HCT116 (cell line): ENCODE results near the gene LIN52. TPM values are rescaled to one million over a fixed set of nuclear protein-coding genes. Genes with fewer than 3 reads are reported as not detected.

ENCODE experiments used
- ATAC-seq: fragments of 200-7000 bp; cut with Tn5 transposase; 2 replicates; pipeline ENCODE4 v1.9.1; 2020; ENCODE audit warnings: mild to moderate bottlenecking, moderate library complexity
- BruUV-seq: library from RNA; stranded (reverse); fragments of 400-500 nt; replicated peaks from 2 replicates; lab custom pipeline; 2021; lab: Mats Ljungman, UMichigan
- CTCF ChIA-PET: fragments of 300-600 bp; sonication (Branson Sonifier 250); formaldehyde crosslinking; loops from one replicate; lab custom pipeline; 2021; ENCODE audit warnings: antibody characterized with exemption; lab: Charles Lee
- POLR2A ChIA-PET: fragments of 300-600, 350-600 bp; sonication (Branson Sonifier 250); formaldehyde crosslinking; loops from one replicate; lab custom pipeline; 2021; ENCODE audit warnings: antibody characterized with exemption; lab: Charles Lee
- RAD21 ChIA-PET, 2 experiments: fragments of 300-600 bp; sonication (Branson Sonifier 250); formaldehyde crosslinking; loops; one replicate each; lab custom pipeline; 2023; ENCODE audit warnings: low total read pairs in 2 of 2; ENCODE audit not compliant: uncharacterized antibody in 2 of 2, unreplicated experiment in 2 of 2, low non-redundant PET in 1 of 2; lab: Charles Lee
- DNase-seq: peaks from one replicate; pipeline ENCODE4 v3.0.0-alpha.2; 2010; ENCODE audit warnings: low read depth, low spot score
- H2AFZ ChIP-seq: fragments of 200-600 bp; shearing (Covaris generic), sonication (generic); 2 replicates; pipeline ENCODE4 v1.6.1; 2017; ENCODE audit warnings: low read depth, mixed run types, mixed read lengths, antibody characterized with exemption, low read length; ENCODE audit not compliant: poor library complexity, severe bottlenecking
- H3K27ac ChIP-seq: 2 replicates; pipeline ENCODE4 v1.5.1; 2012; ENCODE audit warnings: low read depth, low read length
- H3K27me3 ChIP-seq: fragments of 200-600 bp; sonication (generic); 2 replicates; pipeline ENCODE4 v1.6.1; 2016; ENCODE audit warnings: mixed run types, low read length, mixed read lengths; ENCODE audit not compliant: insufficient read depth
- H3K36me3 ChIP-seq, 2 experiments: fragments of 200-500 bp in 1 of 2; fragments of 200-600 bp in 1 of 2; sonication (Bioruptor generic) in 1 of 2; sonication (generic) in 1 of 2; 2 replicates each; pipeline versions ENCODE4 v1.5.1 to v1.6.1; 2014 to 2016; ENCODE audit warnings: low read length in 2 of 2, inconsistent platforms in 1 of 2, mixed read lengths in 1 of 2, mixed run types in 1 of 2; ENCODE audit not compliant: insufficient read depth in 2 of 2, control insufficient read depth in 1 of 2
- H3K4me1 ChIP-seq, 2 experiments: fragments of 200-600 bp in 1 of 2; sonication (generic) in 1 of 2; 2 replicates each; pipeline versions ENCODE4 v1.5.1 to v1.6.1; 2012 to 2017; ENCODE audit warnings: low read length in 2 of 2, inconsistent platforms in 1 of 2, mild to moderate bottlenecking in 1 of 2, mixed read lengths in 1 of 2, mixed run types in 1 of 2, moderate library complexity in 1 of 2; ENCODE audit not compliant: insufficient read depth in 2 of 2, control insufficient read depth in 1 of 2
- H3K4me2 ChIP-seq: fragments of 200-600 bp; sonication (generic); 2 replicates; pipeline ENCODE4 v1.6.1; 2017; ENCODE audit warnings: mixed run types, low read length, mixed read lengths
- H3K4me3 ChIP-seq, 2 experiments: fragments of 200-600 bp in 1 of 2; sonication (generic) in 1 of 2; replicated peaks in 1 of 2; 2 replicates each; pipeline ENCODE4 v1.5.1; 2011 to 2016; ENCODE audit warnings: low read length in 2 of 2, control low read depth in 1 of 2, low read depth in 1 of 2, mild to moderate bottlenecking in 1 of 2, mixed read lengths in 1 of 2, mixed run types in 1 of 2
- H3K79me2 ChIP-seq: fragments of 200-600 bp; sonication (generic); 2 replicates; pipeline ENCODE4 v1.6.1; 2017; ENCODE audit warnings: mild to moderate bottlenecking, mixed run types, low read length, moderate library complexity, mixed read lengths; ENCODE audit not compliant: insufficient read depth
- H3K9ac ChIP-seq: fragments of 200-600 bp; sonication (generic); 2 replicates; pipeline ENCODE4 v1.6.1; 2016; ENCODE audit warnings: low read length, mixed read lengths
- H3K9me2 ChIP-seq: fragments of 200-600 bp; sonication (generic), shearing (Covaris generic); 2 replicates; pipeline ENCODE4 v1.6.1; 2017; ENCODE audit warnings: mixed run types, mild to moderate bottlenecking, moderate library complexity; ENCODE audit not compliant: insufficient read depth
- H3K9me3 ChIP-seq, 2 experiments: fragments of 200-500 bp in 1 of 2; fragments of 200-600 bp in 1 of 2; sonication (Bioruptor generic) in 1 of 2; sonication (generic) in 1 of 2; 2 replicates each; pipeline ENCODE4 v1.6.1; 2014 to 2017; ENCODE audit warnings: low read length in 2 of 2, mixed read lengths in 2 of 2, inconsistent platforms in 1 of 2, low read depth in 1 of 2, mild to moderate bottlenecking in 1 of 2, mixed run types in 1 of 2, moderate library complexity in 1 of 2; ENCODE audit not compliant: control insufficient read depth in 1 of 2, insufficient read depth in 1 of 2
- H4K20me1 ChIP-seq: fragments of 200-600 bp; sonication (generic), shearing (Covaris generic); 2 replicates; pipeline ENCODE4 v1.6.1; 2017; ENCODE audit warnings: mixed run types, mild to moderate bottlenecking, moderate library complexity; ENCODE audit not compliant: insufficient read depth
- ZNF274 ChIP-seq: fragments of 200-500 bp; sonication (Bioruptor generic); IDR thresholded peaks from 2 replicates; pipeline ENCODE4 v1.6.1; 2014; ENCODE audit warnings: mild to moderate bottlenecking, low read depth, low read length, inconsistent platforms
- intact Hi-C: fragments of 100-400 bp; cut with micrococcal nuclease; formaldehyde crosslinking; loops from 2 replicates; pipeline ENCODE4 v1.10.0; 2022
- total RNA-seq: library from RNA; stranded (reverse); gene quantifications from one replicate; pipeline ENCODE4 v1.2.1, GENCODE V29; 2021; ENCODE audit not compliant: unreplicated experiment
- TF ChIP-seq, protein P1 (sequence below): IDR thresholded peaks from 2 replicates; pipeline ENCODE4 v1.6.1; 2011; ENCODE audit warnings: mild to moderate bottlenecking, low read length, moderate library complexity; ENCODE audit not compliant: insufficient replicate concordance; ENCODE audit errors: extremely low read depth
- TF ChIP-seq, protein P2 (sequence below): IDR thresholded peaks from 2 replicates; pipeline ENCODE4 v1.6.1; 2012; ENCODE audit warnings: low read depth

LIN52 gene
- total RNA-seq, 1 experiment from 2014 or later = 9.6 TPM

- no peaks in the 10 kb centered on the region for H3K9me2 ChIP-seq
- H3K4me1 ChIP-seq = peaks cover 0 to 8% of the 10 kb centered on the region in 2 experiments; a peak in 3 of 4 replicates
- no TSS peak for BruUV-seq
- H3K9me3 ChIP-seq = no peaks in the 10 kb centered on the region
- POLR2A ChIA-PET = no interaction called here
- no peak overlapping the region for H2AFZ ChIP-seq
- CTCF ChIA-PET = no interaction called here
- no peak for ATAC-seq
- H3K4me2 ChIP-seq = no peak overlapping the region
- no peak for TF ChIP-seq ZNF274
- TF ChIP-seq, protein P1, sequence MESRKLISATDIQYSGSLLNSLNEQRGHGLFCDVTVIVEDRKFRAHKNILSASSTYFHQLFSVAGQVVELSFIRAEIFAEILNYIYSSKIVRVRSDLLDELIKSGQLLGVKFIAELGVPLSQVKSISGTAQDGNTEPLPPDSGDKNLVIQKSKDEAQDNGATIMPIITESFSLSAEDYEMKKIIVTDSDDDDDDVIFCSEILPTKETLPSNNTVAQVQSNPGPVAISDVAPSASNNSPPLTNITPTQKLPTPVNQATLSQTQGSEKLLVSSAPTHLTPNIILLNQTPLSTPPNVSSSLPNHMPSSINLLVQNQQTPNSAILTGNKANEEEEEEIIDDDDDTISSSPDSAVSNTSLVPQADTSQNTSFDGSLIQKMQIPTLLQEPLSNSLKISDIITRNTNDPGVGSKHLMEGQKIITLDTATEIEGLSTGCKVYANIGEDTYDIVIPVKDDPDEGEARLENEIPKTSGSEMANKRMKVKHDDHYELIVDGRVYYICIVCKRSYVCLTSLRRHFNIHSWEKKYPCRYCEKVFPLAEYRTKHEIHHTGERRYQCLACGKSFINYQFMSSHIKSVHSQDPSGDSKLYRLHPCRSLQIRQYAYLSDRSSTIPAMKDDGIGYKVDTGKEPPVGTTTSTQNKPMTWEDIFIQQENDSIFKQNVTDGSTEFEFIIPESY = no peak
- TF ChIP-seq, protein P2, sequence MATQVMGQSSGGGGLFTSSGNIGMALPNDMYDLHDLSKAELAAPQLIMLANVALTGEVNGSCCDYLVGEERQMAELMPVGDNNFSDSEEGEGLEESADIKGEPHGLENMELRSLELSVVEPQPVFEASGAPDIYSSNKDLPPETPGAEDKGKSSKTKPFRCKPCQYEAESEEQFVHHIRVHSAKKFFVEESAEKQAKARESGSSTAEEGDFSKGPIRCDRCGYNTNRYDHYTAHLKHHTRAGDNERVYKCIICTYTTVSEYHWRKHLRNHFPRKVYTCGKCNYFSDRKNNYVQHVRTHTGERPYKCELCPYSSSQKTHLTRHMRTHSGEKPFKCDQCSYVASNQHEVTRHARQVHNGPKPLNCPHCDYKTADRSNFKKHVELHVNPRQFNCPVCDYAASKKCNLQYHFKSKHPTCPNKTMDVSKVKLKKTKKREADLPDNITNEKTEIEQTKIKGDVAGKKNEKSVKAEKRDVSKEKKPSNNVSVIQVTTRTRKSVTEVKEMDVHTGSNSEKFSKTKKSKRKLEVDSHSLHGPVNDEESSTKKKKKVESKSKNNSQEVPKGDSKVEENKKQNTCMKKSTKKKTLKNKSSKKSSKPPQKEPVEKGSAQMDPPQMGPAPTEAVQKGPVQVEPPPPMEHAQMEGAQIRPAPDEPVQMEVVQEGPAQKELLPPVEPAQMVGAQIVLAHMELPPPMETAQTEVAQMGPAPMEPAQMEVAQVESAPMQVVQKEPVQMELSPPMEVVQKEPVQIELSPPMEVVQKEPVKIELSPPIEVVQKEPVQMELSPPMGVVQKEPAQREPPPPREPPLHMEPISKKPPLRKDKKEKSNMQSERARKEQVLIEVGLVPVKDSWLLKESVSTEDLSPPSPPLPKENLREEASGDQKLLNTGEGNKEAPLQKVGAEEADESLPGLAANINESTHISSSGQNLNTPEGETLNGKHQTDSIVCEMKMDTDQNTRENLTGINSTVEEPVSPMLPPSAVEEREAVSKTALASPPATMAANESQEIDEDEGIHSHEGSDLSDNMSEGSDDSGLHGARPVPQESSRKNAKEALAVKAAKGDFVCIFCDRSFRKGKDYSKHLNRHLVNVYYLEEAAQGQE = no peak
- no peaks in the 10 kb centered on the region for H3K27me3 ChIP-seq
- RAD21 ChIA-PET = no interaction called here
- H3K9ac ChIP-seq = no peak overlapping the region
- H3K79me2 ChIP-seq = peaks cover 18% of the 10 kb centered on the region
- no peak overlapping the region for H3K27ac ChIP-seq
- intact Hi-C loops = no loop called here
- H4K20me1 ChIP-seq = no peaks in the 10 kb centered on the region
- no peak overlapping the region for H3K4me3 ChIP-seq
- 0 out of 4 replicates have a peak, but pooled peaks cover 0 to 2% of the 10 kb centered on the region in 2 experiments for H3K36me3 ChIP-seq
- no peak for DNase-seq
Measured at GRCh38 chr14:74089251-74090020, 4.7 kb downstream of the LIN52 start.
